HCT116 (cell line): ENCODE data around the gene NEK3. TPM values are rescaled to one million over a fixed set of nuclear protein-coding genes. Genes with fewer than 3 reads are reported as not detected.

ENCODE experiments used
- ATAC-seq: fragments of 200-7000 bp; cut with Tn5 transposase; 2 replicates; pipeline ENCODE4 v1.9.1; 2020; ENCODE audit warnings: mild to moderate bottlenecking, moderate library complexity
- BruUV-seq: library from RNA; stranded (reverse); fragments of 400-500 nt; replicated peaks from 2 replicates; lab custom pipeline; 2021; lab: Mats Ljungman, UMichigan
- CTCF ChIA-PET: fragments of 300-600 bp; sonication (Branson Sonifier 250); formaldehyde crosslinking; loops from one replicate; lab custom pipeline; 2021; ENCODE audit warnings: antibody characterized with exemption; lab: Charles Lee
- POLR2A ChIA-PET: fragments of 300-600, 350-600 bp; sonication (Branson Sonifier 250); formaldehyde crosslinking; loops from one replicate; lab custom pipeline; 2021; ENCODE audit warnings: antibody characterized with exemption; lab: Charles Lee
- RAD21 ChIA-PET, 2 experiments: fragments of 300-600 bp; sonication (Branson Sonifier 250); formaldehyde crosslinking; loops; one replicate each; lab custom pipeline; 2023; ENCODE audit warnings: low total read pairs in 2 of 2; ENCODE audit not compliant: uncharacterized antibody in 2 of 2, unreplicated experiment in 2 of 2, low non-redundant PET in 1 of 2; lab: Charles Lee
- DNase-seq: peaks from one replicate; pipeline ENCODE4 v3.0.0-alpha.2; 2010; ENCODE audit warnings: low read depth, low spot score
- H2AFZ ChIP-seq: fragments of 200-600 bp; shearing (Covaris generic), sonication (generic); 2 replicates; pipeline ENCODE4 v1.6.1; 2017; ENCODE audit warnings: low read depth, mixed run types, mixed read lengths, antibody characterized with exemption, low read length; ENCODE audit not compliant: poor library complexity, severe bottlenecking
- H3K27ac ChIP-seq: 2 replicates; pipeline ENCODE4 v1.5.1; 2012; ENCODE audit warnings: low read depth, low read length
- H3K27me3 ChIP-seq: fragments of 200-600 bp; sonication (generic); 2 replicates; pipeline ENCODE4 v1.6.1; 2016; ENCODE audit warnings: mixed run types, low read length, mixed read lengths; ENCODE audit not compliant: insufficient read depth
- H3K36me3 ChIP-seq, 2 experiments: fragments of 200-500 bp in 1 of 2; fragments of 200-600 bp in 1 of 2; sonication (Bioruptor generic) in 1 of 2; sonication (generic) in 1 of 2; 2 replicates each; pipeline versions ENCODE4 v1.5.1 to v1.6.1; 2014 to 2016; ENCODE audit warnings: low read length in 2 of 2, inconsistent platforms in 1 of 2, mixed read lengths in 1 of 2, mixed run types in 1 of 2; ENCODE audit not compliant: insufficient read depth in 2 of 2, control insufficient read depth in 1 of 2
- H3K4me1 ChIP-seq, 2 experiments: fragments of 200-600 bp in 1 of 2; sonication (generic) in 1 of 2; 2 replicates each; pipeline versions ENCODE4 v1.5.1 to v1.6.1; 2012 to 2017; ENCODE audit warnings: low read length in 2 of 2, inconsistent platforms in 1 of 2, mild to moderate bottlenecking in 1 of 2, mixed read lengths in 1 of 2, mixed run types in 1 of 2, moderate library complexity in 1 of 2; ENCODE audit not compliant: insufficient read depth in 2 of 2, control insufficient read depth in 1 of 2
- H3K4me2 ChIP-seq: fragments of 200-600 bp; sonication (generic); 2 replicates; pipeline ENCODE4 v1.6.1; 2017; ENCODE audit warnings: mixed run types, low read length, mixed read lengths
- H3K4me3 ChIP-seq, 2 experiments: fragments of 200-600 bp in 1 of 2; sonication (generic) in 1 of 2; replicated peaks in 1 of 2; 2 replicates each; pipeline ENCODE4 v1.5.1; 2011 to 2016; ENCODE audit warnings: low read length in 2 of 2, control low read depth in 1 of 2, low read depth in 1 of 2, mild to moderate bottlenecking in 1 of 2, mixed read lengths in 1 of 2, mixed run types in 1 of 2
- H3K79me2 ChIP-seq: fragments of 200-600 bp; sonication (generic); 2 replicates; pipeline ENCODE4 v1.6.1; 2017; ENCODE audit warnings: mild to moderate bottlenecking, mixed run types, low read length, moderate library complexity, mixed read lengths; ENCODE audit not compliant: insufficient read depth
- H3K9ac ChIP-seq: fragments of 200-600 bp; sonication (generic); 2 replicates; pipeline ENCODE4 v1.6.1; 2016; ENCODE audit warnings: low read length, mixed read lengths
- H3K9me2 ChIP-seq: fragments of 200-600 bp; sonication (generic), shearing (Covaris generic); 2 replicates; pipeline ENCODE4 v1.6.1; 2017; ENCODE audit warnings: mixed run types, mild to moderate bottlenecking, moderate library complexity; ENCODE audit not compliant: insufficient read depth
- H3K9me3 ChIP-seq, 2 experiments: fragments of 200-500 bp in 1 of 2; fragments of 200-600 bp in 1 of 2; sonication (Bioruptor generic) in 1 of 2; sonication (generic) in 1 of 2; 2 replicates each; pipeline ENCODE4 v1.6.1; 2014 to 2017; ENCODE audit warnings: low read length in 2 of 2, mixed read lengths in 2 of 2, inconsistent platforms in 1 of 2, low read depth in 1 of 2, mild to moderate bottlenecking in 1 of 2, mixed run types in 1 of 2, moderate library complexity in 1 of 2; ENCODE audit not compliant: control insufficient read depth in 1 of 2, insufficient read depth in 1 of 2
- H4K20me1 ChIP-seq: fragments of 200-600 bp; sonication (generic), shearing (Covaris generic); 2 replicates; pipeline ENCODE4 v1.6.1; 2017; ENCODE audit warnings: mixed run types, mild to moderate bottlenecking, moderate library complexity; ENCODE audit not compliant: insufficient read depth
- CBX3 ChIP-seq: IDR thresholded peaks from 2 replicates; pipeline ENCODE4 v1.6.1; 2012; ENCODE audit warnings: low read depth
- EGR1 ChIP-seq: IDR thresholded peaks from 2 replicates; pipeline ENCODE4 v1.6.1; 2012; ENCODE audit warnings: low read depth
- ELF1 ChIP-seq: IDR thresholded peaks from 2 replicates; pipeline ENCODE4 v1.6.1; 2012; ENCODE audit warnings: low read depth, borderline replicate concordance
- EZH2phosphoT487 ChIP-seq: fragments of 200-600 bp; IDR thresholded peaks from 2 replicates; pipeline ENCODE4 v1.6.1; 2018; ENCODE audit warnings: antibody characterized with exemption, borderline replicate concordance
- JUND ChIP-seq: IDR thresholded peaks from 2 replicates; pipeline ENCODE4 v1.6.1; 2012
- POLR2AphosphoS5 ChIP-seq: IDR thresholded peaks from 2 replicates; pipeline ENCODE4 v1.6.1; 2011; ENCODE audit warnings: mild to moderate bottlenecking, low read depth, low read length, moderate library complexity
- SP1 ChIP-seq: IDR thresholded peaks from 2 replicates; pipeline ENCODE4 v1.6.1; 2012; ENCODE audit warnings: low read depth
- TCF7L2 ChIP-seq: IDR thresholded peaks from 2 replicates; pipeline ENCODE4 v1.7.0; 2011; ENCODE audit warnings: borderline replicate concordance, inconsistent platforms; ENCODE audit not compliant: insufficient read depth, insufficient read length; ENCODE audit errors: extremely low read depth
- ZFX ChIP-seq: fragments of 450-650 bp; IDR thresholded peaks from 2 replicates; pipeline ENCODE4 v1.6.1; 2017
- ZNF274 ChIP-seq: fragments of 200-500 bp; sonication (Bioruptor generic); IDR thresholded peaks from 2 replicates; pipeline ENCODE4 v1.6.1; 2014; ENCODE audit warnings: mild to moderate bottlenecking, low read depth, low read length, inconsistent platforms
- intact Hi-C: fragments of 100-400 bp; cut with micrococcal nuclease; formaldehyde crosslinking; loops from 2 replicates; pipeline ENCODE4 v1.10.0; 2022
- total RNA-seq: library from RNA; stranded (reverse); gene quantifications from one replicate; pipeline ENCODE4 v1.2.1, GENCODE V29; 2021; ENCODE audit not compliant: unreplicated experiment
- TF ChIP-seq, protein P1 (sequence below): IDR thresholded peaks from 2 replicates; pipeline ENCODE4 v1.6.1; 2012; ENCODE audit warnings: low read depth
- TF ChIP-seq, protein P2 (sequence below): IDR thresholded peaks from 2 replicates; pipeline ENCODE4 v1.6.1; 2012

NEK3 gene
- total RNA-seq, 1 experiment from 2014 or later, result 15.7 TPM

DNA sequence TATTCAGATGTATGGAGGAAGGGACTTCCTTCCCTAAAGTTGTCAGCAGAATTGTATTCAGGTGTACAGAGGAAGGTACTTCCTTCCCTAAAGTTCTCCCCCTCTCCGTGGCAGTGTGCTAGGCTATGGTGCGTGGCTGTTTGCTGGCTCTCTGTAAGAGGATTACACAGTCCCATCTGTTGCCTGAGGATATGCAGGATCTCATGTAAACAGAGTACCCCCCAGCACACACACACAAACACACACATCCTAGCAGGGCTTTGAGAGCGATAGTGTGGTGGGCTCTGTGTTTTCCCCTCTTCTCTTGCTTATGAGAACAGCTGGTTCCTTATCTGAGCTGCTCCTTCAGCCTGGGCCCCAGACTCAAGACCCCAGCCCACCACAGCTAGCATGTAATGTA, 40.8 kb downstream of the NEK3 start:
- H3K4me3 ChIP-seq, result no peak overlapping the region
- no peaks in the 10 kb centered on the region for H3K36me3 ChIP-seq
- ChIA-PET RAD21 (no interaction called here), POLR2A (no interaction called here), CTCF (no interaction called here)
- intact Hi-C loops, result no loop called here
- H3K9me3 ChIP-seq, result no peaks in the 10 kb centered on the region
- no peak for DNase-seq
- H3K27ac ChIP-seq, result no peak overlapping the region
- H2AFZ ChIP-seq, result no peak overlapping the region
- H3K4me2 ChIP-seq, result no peak overlapping the region
- H3K9me2 ChIP-seq, result no peaks in the 10 kb centered on the region
- H3K79me2 ChIP-seq, result no peaks in the 10 kb centered on the region
- TF ChIP-seq, protein P1, sequence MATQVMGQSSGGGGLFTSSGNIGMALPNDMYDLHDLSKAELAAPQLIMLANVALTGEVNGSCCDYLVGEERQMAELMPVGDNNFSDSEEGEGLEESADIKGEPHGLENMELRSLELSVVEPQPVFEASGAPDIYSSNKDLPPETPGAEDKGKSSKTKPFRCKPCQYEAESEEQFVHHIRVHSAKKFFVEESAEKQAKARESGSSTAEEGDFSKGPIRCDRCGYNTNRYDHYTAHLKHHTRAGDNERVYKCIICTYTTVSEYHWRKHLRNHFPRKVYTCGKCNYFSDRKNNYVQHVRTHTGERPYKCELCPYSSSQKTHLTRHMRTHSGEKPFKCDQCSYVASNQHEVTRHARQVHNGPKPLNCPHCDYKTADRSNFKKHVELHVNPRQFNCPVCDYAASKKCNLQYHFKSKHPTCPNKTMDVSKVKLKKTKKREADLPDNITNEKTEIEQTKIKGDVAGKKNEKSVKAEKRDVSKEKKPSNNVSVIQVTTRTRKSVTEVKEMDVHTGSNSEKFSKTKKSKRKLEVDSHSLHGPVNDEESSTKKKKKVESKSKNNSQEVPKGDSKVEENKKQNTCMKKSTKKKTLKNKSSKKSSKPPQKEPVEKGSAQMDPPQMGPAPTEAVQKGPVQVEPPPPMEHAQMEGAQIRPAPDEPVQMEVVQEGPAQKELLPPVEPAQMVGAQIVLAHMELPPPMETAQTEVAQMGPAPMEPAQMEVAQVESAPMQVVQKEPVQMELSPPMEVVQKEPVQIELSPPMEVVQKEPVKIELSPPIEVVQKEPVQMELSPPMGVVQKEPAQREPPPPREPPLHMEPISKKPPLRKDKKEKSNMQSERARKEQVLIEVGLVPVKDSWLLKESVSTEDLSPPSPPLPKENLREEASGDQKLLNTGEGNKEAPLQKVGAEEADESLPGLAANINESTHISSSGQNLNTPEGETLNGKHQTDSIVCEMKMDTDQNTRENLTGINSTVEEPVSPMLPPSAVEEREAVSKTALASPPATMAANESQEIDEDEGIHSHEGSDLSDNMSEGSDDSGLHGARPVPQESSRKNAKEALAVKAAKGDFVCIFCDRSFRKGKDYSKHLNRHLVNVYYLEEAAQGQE, result no peak
- TF ChIP-seq JUND (no peak), SP1 (no peak), CBX3 (no peak), ZFX (no peak), ELF1 (no peak), ZNF274 (no peak), POLR2AphosphoS5 (no peak), EGR1 (no peak), EZH2phosphoT487 (no peak), TCF7L2 (no peak)
- TF ChIP-seq, protein P2, sequence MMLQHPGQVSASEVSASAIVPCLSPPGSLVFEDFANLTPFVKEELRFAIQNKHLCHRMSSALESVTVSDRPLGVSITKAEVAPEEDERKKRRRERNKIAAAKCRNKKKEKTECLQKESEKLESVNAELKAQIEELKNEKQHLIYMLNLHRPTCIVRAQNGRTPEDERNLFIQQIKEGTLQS, result no peak
- TF ChIP-seq, all 23 proteins: peak for 0
- BruUV-seq, result no TSS peak
- no peaks in the 10 kb centered on the region for H3K4me1 ChIP-seq
- H3K9ac ChIP-seq, result no peak overlapping the region
- no peaks in the 10 kb centered on the region for H3K27me3 ChIP-seq
- ATAC-seq, result no peak
- H4K20me1 ChIP-seq, result no peaks in the 10 kb centered on the region
